Gastrocnemius medialis (tissue), 4 donors: Measurements from ENCODE around the gene CDC14B. TPM values are rescaled to one million over a fixed set of nuclear protein-coding genes. Genes with fewer than 3 reads are reported as not detected.

ENCODE experiments used
- ATAC-seq, 2 donors: fragments of 150-250 bp; one replicate each; pipeline ENCODE4 v1.9.1; 2016
- DNase-seq, 2 donors: peaks; one replicate each; pipeline ENCODE4 v3.0.0-alpha.2; 2019
- H3K27ac ChIP-seq, 4 donors: fragments of 200-600 bp; sonication (generic); 1 replicate in 1 of 4; 2 replicates in 3 of 4; pipeline ENCODE4 v1.5.1; 2016 to 2018; ENCODE audit warnings: mild to moderate bottlenecking in 2 of 4, moderate library complexity in 1 of 4
- H3K27me3 ChIP-seq, 3 donors: fragments of 200-600 bp; sonication (generic) in 2 of 3; 1 replicate in 1 of 3; 2 replicates in 2 of 3; pipeline versions ENCODE4 v1.5.1 to v1.6.0; 2016 to 2019; ENCODE audit warnings: mild to moderate bottlenecking in 1 of 3, moderate library complexity in 1 of 3
- H3K36me3 ChIP-seq, 2 donors: fragments of 200-600 bp; sonication (generic) in 1 of 2; one replicate each; pipeline ENCODE4 v1.5.1; 2017 to 2018
- H3K4me1 ChIP-seq, 2 donors: fragments of 200-600 bp; sonication (generic) in 1 of 2; one replicate each; pipeline ENCODE4 v1.5.1; 2016 to 2017; ENCODE audit warnings: mild to moderate bottlenecking in 2 of 2
- H3K4me3 ChIP-seq, 4 donors: fragments of 200-600 bp; sonication (generic) in 3 of 4; 1 replicate in 1 of 4; 2 replicates in 3 of 4; pipeline ENCODE4 v1.5.1; 2016 to 2019; ENCODE audit warnings: mild to moderate bottlenecking in 2 of 4
- H3K9me3 ChIP-seq, 3 donors: fragments of 200-600 bp; sonication (generic) in 2 of 3; 1 replicate in 1 of 3; 2 replicates in 2 of 3; pipeline ENCODE4 v1.5.1; 2016 to 2019
- CTCF ChIP-seq, 5 experiments: fragments of 450-650 bp in 3 of 5; fragments of 200-600 bp in 2 of 5; sonication (generic) in 2 of 5; IDR thresholded peaks in 4 of 5; conservative IDR thresholded peaks in 1 of 5; 1 replicate in 4 of 5; 2 replicates in 1 of 5; pipeline ENCODE4 v1.5.1; 2016 to 2019; ENCODE audit warnings: antibody characterized with exemption in 5 of 5, mild to moderate bottlenecking in 3 of 5, moderate library complexity in 3 of 5
- POLR2A ChIP-seq, 2 donors: fragments of 450-650 bp; IDR thresholded peaks; one replicate each; pipeline ENCODE4 v1.6.1; 2017; ENCODE audit warnings: antibody characterized with exemption in 2 of 2, mild to moderate bottlenecking in 2 of 2, moderate library complexity in 2 of 2
- in situ Hi-C, 4 donors: fragments of 200-750 bp; cut with MboI; loops; one replicate each; pipeline versions ENCODE4 v1.15.0 to v1.8.0; 2017; ENCODE audit warnings: low sequenced_read_pairs in 4 of 4
- intact Hi-C: fragments of 100-400 bp; cut with DNase I; formaldehyde crosslinking; loops from one replicate; pipeline ENCODE4 v1.15.1; 2023; ENCODE audit warnings: low total_unique reads
- total RNA-seq, 4 donors: library from RNA; depleted of rRNA; stranded (reverse); fragments of >200 nt; gene quantifications; one replicate each; pipeline versions ENCODE4 v1.1.0 to v1.2.3, GENCODE V29; 2016

Gene CDC14B
- total RNA-seq, 4 donors from 2014 or later: 2.0 to 9.4 (median 5.5) TPM

GRCh38 chr9:96665789-96666188 lies 46.1 kb upstream of the CDC14B start:
- Histone ChIP-seq H3K9me3 (no peaks in the 10 kb centered on the region), H3K4me1 (no peaks in the 10 kb centered on the region), H3K36me3 (no peaks in the 10 kb centered on the region), H3K4me3 (no peak overlapping the region), H3K27me3 (no peaks in the 10 kb centered on the region), H3K27ac (no peak overlapping the region)
- intact Hi-C loops (loop anchor here (1.0 to 5.0 kb wide), 2 partner anchors 223 to 338 kb away; no protein-coding TSS in a partner anchor), in situ Hi-C loops (loop anchor here in 3 of 4 donors (5.0 to 25.0 kb wide), 6 partner anchors 218 to 338 kb away; no protein-coding TSS in a partner anchor)
- DNase-seq: no peak
- TF ChIP-seq CTCF (IDR thresholded peaks at IDR 0.05 in 4 of 5, conservative IDR thresholded peaks at IDR 0.05 in 1 of 5) (no peak), POLR2A (IDR thresholded peaks at IDR 0.05) (no peak)
- ATAC-seq: no peak

DNA sequence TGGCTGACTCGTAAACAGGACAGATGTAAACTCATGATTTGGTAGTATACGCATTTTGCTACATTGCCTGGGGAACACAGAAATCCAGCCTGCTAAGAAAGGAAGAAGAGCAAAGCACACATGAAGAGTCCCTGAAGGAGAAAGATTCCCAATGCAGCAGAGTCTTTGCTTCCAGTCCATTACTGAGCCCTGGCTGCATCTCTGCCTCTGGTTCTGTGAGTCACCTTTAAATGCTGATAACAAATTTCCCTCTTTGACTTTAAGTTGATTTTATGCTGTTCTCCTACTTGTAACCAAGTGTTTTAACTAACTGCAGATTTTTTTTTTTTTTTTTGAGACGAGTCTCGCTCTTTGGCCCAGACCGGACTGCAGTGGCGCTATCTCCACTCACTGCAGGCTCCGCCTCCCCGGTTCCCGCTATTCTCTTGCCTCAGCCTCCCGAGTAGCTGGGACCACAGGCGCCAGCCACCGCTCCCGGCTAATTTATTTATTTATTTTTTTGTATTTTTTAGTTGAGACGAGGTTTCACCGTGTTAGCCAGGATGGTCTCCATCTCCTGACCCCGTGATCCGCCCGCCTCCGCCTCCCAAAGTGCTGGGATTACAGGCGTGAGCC lies 44.0 kb upstream of the CDC14B start:
- no peaks in the 10 kb centered on the region for H3K9me3 ChIP-seq
- DNase-seq (no peak), ATAC-seq (no peak)
- H3K36me3 ChIP-seq: no peaks in the 10 kb centered on the region
- H3K27ac ChIP-seq: no peak overlapping the region
- H3K4me1 ChIP-seq: no peaks in the 10 kb centered on the region
- intact Hi-C loops: no loop called here
- no peak for TF ChIP-seq CTCF (IDR thresholded peaks at IDR 0.05 in 4 of 5, conservative IDR thresholded peaks at IDR 0.05 in 1 of 5)
- TF ChIP-seq POLR2A (IDR thresholded peaks at IDR 0.05): no peak
- no peak overlapping the region for H3K4me3 ChIP-seq
- H3K27me3 ChIP-seq: no peaks in the 10 kb centered on the region
- in situ Hi-C loops: loop anchor here in 2 of 4 donors (10.0 to 25.0 kb wide), 3 partner anchors 219 to 329 kb away; no protein-coding TSS in a partner anchor

DNA sequence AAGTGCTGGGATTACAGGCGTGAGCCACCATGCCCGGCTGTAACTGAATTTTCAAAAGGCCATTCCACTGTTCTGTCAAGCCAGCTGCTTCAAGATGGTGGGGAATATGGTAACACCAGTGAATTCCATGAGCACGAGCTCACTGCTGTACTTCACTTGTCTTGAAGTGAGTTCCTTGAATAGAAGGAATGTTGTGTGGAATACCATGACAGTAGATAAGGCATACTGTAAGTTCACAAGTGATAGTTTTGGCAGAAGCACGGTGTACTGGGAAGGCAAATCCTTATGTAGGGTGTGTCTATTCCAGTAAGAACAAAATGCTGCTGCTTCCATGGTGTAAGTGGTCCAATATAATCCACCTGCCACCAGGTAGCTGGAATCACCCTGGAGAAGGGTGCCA lies 42.1 kb upstream of the CDC14B start:
- Histone ChIP-seq H3K4me1 (no peaks in the 10 kb centered on the region), H3K4me3 (no peak overlapping the region), H3K9me3 (no peaks in the 10 kb centered on the region), H3K27me3 (no peaks in the 10 kb centered on the region), H3K36me3 (no peaks in the 10 kb centered on the region), H3K27ac (no peak overlapping the region)
- in situ Hi-C loops: loop anchor here in 2 of 4 donors (10.0 to 25.0 kb wide), 3 partner anchors 217 to 327 kb away; no protein-coding TSS in a partner anchor
- ATAC-seq: no peak
- DNase-seq: no peak
- no peak for TF ChIP-seq CTCF (IDR thresholded peaks at IDR 0.05 in 4 of 5, conservative IDR thresholded peaks at IDR 0.05 in 1 of 5)
- TF ChIP-seq POLR2A (IDR thresholded peaks at IDR 0.05): no peak
- intact Hi-C loops: no loop called here

- intact Hi-C loops: no loop called here
- Histone ChIP-seq H3K4me3 (no peak overlapping the region), H3K9me3 (no peaks in the 10 kb centered on the region), H3K4me1 (no peaks in the 10 kb centered on the region), H3K36me3 (no peaks in the 10 kb centered on the region), H3K27me3 (no peaks in the 10 kb centered on the region), H3K27ac (no peak overlapping the region)
- DNase-seq: no peak
- TF ChIP-seq CTCF (IDR thresholded peaks at IDR 0.05 in 4 of 5, conservative IDR thresholded peaks at IDR 0.05 in 1 of 5) (no peak), POLR2A (IDR thresholded peaks at IDR 0.05) (no peak)
- ATAC-seq: no peak
- in situ Hi-C loops: loop anchor here in 2 of 4 donors (10.0 to 25.0 kb wide), 3 partner anchors 216 to 326 kb away; no protein-coding TSS in a partner anchor
Measured at GRCh38 chr9:96660692-96661248, 41.1 kb upstream of the CDC14B start.
